ENCODE results near the gene PRKCE.

- TF ChIP-seq CTCF (IDR thresholded peaks at IDR 0.05) (no peak), POLR2A (IDR thresholded peaks at IDR 0.05) (no peak)
Observed at GRCh38 chr2:45857275-45857609, 205.8 kb downstream of the PRKCE start.
